OCI-LY3 (cell line): ENCODE measurements around the gene SLX1A.
"Not testable (repeated sequence)": the region's sequence is repeated elsewhere in the genome, so short reads cannot be mapped to it uniquely, and the experiment has no call there.

Experiments used
- H2AFZ ChIP-seq: fragments of 200-600, 300-600 bp; shearing (Covaris generic); 2 replicates; pipeline ENCODE4 v1.6.0; 2014; ENCODE audit warnings: antibody characterized with exemption, low read depth, low read length
- H3K27ac ChIP-seq: fragments of 200-600, 300-600 bp; sonication (generic); 2 replicates; pipeline ENCODE4 v1.5.1; 2014; ENCODE audit warnings: mild to moderate bottlenecking, low read length, moderate library complexity, mixed read lengths
- H3K27me3 ChIP-seq: fragments of 200-600, 300-600 bp; sonication (generic); 2 replicates; pipeline ENCODE4 v1.6.1; 2014; ENCODE audit warnings: low read depth, low read length, mixed read lengths
- H3K36me3 ChIP-seq: fragments of 200-600, 300-600 bp; sonication (generic); replicated peaks from 2 replicates; pipeline ENCODE3; 2014; ENCODE audit warnings: low read depth, low read length, mixed read lengths
- H3K4me1 ChIP-seq: fragments of 300-600, 200-600 bp; sonication (generic); 2 replicates; pipeline ENCODE4 v1.6.1; 2014; ENCODE audit warnings: low read length, mixed read lengths
- H3K4me2 ChIP-seq: fragments of 200-600, 300-600 bp; sonication (generic); 2 replicates; pipeline ENCODE4 v1.6.1; 2014; ENCODE audit warnings: low read length, mixed read lengths
- H3K4me3 ChIP-seq: fragments of 300-600, 200-600 bp; sonication (generic); 2 replicates; pipeline ENCODE4 v1.5.1; 2014; ENCODE audit warnings: antibody characterized with exemption, mild to moderate bottlenecking, low read length, moderate library complexity
- H3K79me2 ChIP-seq: fragments of 300-600, 200-600 bp; shearing (Covaris generic); 2 replicates; pipeline ENCODE4 v1.6.1; 2014; ENCODE audit warnings: mild to moderate bottlenecking, low read length, mixed read lengths
- H3K9ac ChIP-seq: fragments of 300-600, 200-600 bp; shearing (Covaris generic); 2 replicates; pipeline ENCODE4 v1.6.0; 2014; ENCODE audit warnings: mild to moderate bottlenecking, low read length, moderate library complexity
- H3K9me3 ChIP-seq: fragments of 200-600, 300-600 bp; shearing (Covaris generic); 2 replicates; pipeline ENCODE4 v1.6.1; 2014; ENCODE audit warnings: low read length, mixed read lengths; ENCODE audit not compliant: insufficient read depth
- H4K20me1 ChIP-seq: fragments of 200-600, 300-600 bp; sonication (generic); 2 replicates; pipeline ENCODE4 v1.6.1; 2016; ENCODE audit warnings: low read length, mixed read lengths; ENCODE audit not compliant: insufficient read depth
- EZH2phosphoT487 ChIP-seq: fragments of 200-600 bp; shearing (Covaris generic); IDR thresholded peaks from 2 replicates; pipeline ENCODE4 v1.6.1; 2018; ENCODE audit warnings: antibody characterized with exemption, mixed run types, low read depth
- TF ChIP-seq, protein P1 (sequence below): fragments of 200-600, 300-600 bp; sonication (generic); IDR thresholded peaks from 2 replicates; pipeline ENCODE4 v1.5.1; 2014; ENCODE audit warnings: antibody characterized with exemption, low read length, low read depth

Gene SLX1A

DNA sequence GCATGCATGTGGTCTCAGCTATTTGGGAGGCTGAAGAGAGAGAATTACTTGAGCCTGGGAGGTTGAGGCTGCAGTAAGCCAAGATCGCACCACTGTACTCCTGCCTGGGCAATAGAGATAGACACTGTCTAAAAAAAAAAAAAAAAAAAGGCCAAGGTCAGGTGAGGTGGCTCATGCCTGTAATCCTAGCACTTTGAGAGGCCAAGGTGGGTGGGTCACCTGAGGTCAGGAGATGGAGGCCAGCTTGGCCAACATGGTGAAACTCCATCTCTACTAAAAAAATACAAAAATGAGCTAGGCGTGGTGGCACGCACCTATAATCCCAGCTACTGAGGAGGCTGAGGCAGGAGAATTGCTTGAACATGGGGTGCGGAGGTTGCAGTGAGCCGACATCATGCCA, 38.5 kb upstream of the SLX1A start:
- TF ChIP-seq EZH2phosphoT487 = no peak
- TF ChIP-seq, protein P1, sequence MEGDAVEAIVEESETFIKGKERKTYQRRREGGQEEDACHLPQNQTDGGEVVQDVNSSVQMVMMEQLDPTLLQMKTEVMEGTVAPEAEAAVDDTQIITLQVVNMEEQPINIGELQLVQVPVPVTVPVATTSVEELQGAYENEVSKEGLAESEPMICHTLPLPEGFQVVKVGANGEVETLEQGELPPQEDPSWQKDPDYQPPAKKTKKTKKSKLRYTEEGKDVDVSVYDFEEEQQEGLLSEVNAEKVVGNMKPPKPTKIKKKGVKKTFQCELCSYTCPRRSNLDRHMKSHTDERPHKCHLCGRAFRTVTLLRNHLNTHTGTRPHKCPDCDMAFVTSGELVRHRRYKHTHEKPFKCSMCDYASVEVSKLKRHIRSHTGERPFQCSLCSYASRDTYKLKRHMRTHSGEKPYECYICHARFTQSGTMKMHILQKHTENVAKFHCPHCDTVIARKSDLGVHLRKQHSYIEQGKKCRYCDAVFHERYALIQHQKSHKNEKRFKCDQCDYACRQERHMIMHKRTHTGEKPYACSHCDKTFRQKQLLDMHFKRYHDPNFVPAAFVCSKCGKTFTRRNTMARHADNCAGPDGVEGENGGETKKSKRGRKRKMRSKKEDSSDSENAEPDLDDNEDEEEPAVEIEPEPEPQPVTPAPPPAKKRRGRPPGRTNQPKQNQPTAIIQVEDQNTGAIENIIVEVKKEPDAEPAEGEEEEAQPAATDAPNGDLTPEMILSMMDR = no peak
- Histone ChIP-seq H3K79me2 (no peaks in the 10 kb centered on the region), H3K27ac (no peak overlapping the region), H2AFZ (no peak overlapping the region), H4K20me1 (no peaks in the 10 kb centered on the region), H3K4me1 (0 out of 2 replicates have a peak, but pooled peaks cover 6% of the 10 kb centered on the region), H3K9me3 (no peaks in the 10 kb centered on the region), H3K9ac (no peak overlapping the region), H3K27me3 (no peaks in the 10 kb centered on the region), H3K4me2 (no peak overlapping the region), H3K36me3 (no peaks in the 10 kb centered on the region), H3K4me3 (no peak overlapping the region)

DNA sequence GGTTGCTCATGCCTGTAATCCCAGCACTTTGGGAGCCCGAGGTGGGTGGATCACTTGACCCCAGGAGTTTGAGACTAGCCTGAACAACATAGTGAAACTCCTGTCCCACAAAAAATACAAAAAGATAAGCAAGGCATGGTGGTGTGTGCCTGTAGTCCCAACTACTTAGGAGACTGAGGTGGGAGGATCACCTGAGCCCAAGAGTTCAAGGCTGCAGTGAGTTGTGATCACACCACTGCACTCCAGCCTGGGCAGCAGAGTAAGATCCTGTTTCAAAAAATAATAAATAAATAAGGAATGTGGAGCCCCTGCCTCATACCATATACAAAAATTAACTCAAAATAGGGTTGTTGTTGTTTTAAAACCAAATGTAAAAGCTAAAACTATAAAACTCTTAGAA, 36.5 kb upstream of the SLX1A start:
- H3K36me3 ChIP-seq = no peaks in the 10 kb centered on the region
- H3K9me3 ChIP-seq = no peaks in the 10 kb centered on the region
- no peak overlapping the region for H3K4me3 ChIP-seq
- H2AFZ ChIP-seq = no peak overlapping the region
- H3K27ac ChIP-seq = no peak overlapping the region
- no peaks in the 10 kb centered on the region for H3K79me2 ChIP-seq
- TF ChIP-seq, protein P1 = no peak
- no peak for TF ChIP-seq EZH2phosphoT487
- H4K20me1 ChIP-seq = no peaks in the 10 kb centered on the region
- H3K4me1 ChIP-seq = 0 out of 2 replicates have a peak, but pooled peaks cover 6% of the 10 kb centered on the region
- no peaks in the 10 kb centered on the region for H3K27me3 ChIP-seq
- H3K4me2 ChIP-seq = no peak overlapping the region
- H3K9ac ChIP-seq = no peak overlapping the region

DNA sequence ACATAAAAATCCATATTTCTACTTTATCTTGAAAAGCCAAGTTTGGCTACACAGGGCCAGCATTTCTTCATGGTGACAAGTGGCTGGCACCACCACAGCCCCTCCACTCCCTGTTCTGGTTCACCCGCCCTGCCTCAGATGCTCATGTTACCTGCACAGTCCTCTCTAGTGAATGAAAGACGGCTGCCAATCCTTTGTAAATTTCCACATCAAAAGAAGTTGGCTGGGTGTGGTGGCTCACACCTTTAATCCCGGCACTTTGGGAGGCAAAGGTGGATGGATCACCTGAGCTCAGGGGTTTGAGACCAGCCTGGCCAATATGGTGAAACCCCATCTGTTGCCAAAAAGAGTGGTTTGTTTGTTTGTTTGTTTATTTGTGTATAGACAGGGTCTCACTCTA, 30.1 kb upstream of the SLX1A start:
- Histone ChIP-seq H3K27me3 (no peaks in the 10 kb centered on the region), H3K27ac (no peak overlapping the region), H3K9ac (no peak overlapping the region), H3K9me3 (no peaks in the 10 kb centered on the region), H3K36me3 (no peaks in the 10 kb centered on the region), H3K79me2 (no peaks in the 10 kb centered on the region), H2AFZ (no peak overlapping the region), H3K4me1 (peaks cover 12% of the 10 kb centered on the region), H3K4me3 (no peak overlapping the region), H4K20me1 (no peaks in the 10 kb centered on the region), H3K4me2 (no peak overlapping the region)
- TF ChIP-seq, protein P1 = no peak
- no peak for TF ChIP-seq EZH2phosphoT487

DNA sequence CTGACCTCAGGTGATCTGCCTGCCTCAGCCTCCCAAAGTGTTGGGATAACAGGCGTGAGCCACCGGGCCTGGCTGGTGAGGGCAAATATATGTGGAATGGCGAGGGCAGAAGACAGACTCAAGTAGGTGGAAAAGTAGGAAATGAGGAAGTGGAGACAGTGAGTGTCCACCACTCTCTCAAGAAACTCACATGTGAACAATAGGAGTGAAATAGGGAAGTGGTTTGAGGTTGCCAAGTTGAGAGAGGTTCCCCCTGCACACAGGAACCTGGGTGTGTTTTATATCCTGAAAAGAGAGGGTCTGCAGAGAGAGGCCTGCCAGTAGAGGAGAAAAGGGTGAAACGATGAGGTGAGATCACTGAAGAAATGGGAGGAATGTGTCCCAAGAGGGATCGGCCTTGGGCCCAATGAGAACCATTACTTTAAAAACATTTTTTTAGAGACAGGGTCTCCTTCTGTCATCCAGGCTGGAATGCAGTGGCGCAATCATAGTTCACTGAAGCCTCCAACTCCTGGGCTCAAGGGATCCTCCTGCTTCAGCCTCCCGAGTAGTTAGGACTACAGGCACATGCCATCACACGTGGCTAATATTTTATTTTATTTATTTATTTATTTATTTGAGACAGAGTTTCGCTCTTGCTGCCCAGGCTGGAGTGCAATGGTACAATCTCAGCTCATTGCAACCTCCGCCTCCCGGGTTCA, 27.3 kb upstream of the SLX1A start:
- Histone ChIP-seq H3K27me3 (no peaks in the 10 kb centered on the region), H2AFZ (no peak overlapping the region), H3K4me3 (no peak overlapping the region), H3K4me1 (peaks cover 6% of the 10 kb centered on the region), H4K20me1 (no peaks in the 10 kb centered on the region), H3K79me2 (no peaks in the 10 kb centered on the region), H3K9ac (no peak overlapping the region), H3K9me3 (no peaks in the 10 kb centered on the region), H3K4me2 (peak overlapping the region; percentile 43), H3K27ac (no peak overlapping the region), H3K36me3 (no peaks in the 10 kb centered on the region)
- no peak for TF ChIP-seq EZH2phosphoT487
- TF ChIP-seq, protein P1 = no peak

DNA sequence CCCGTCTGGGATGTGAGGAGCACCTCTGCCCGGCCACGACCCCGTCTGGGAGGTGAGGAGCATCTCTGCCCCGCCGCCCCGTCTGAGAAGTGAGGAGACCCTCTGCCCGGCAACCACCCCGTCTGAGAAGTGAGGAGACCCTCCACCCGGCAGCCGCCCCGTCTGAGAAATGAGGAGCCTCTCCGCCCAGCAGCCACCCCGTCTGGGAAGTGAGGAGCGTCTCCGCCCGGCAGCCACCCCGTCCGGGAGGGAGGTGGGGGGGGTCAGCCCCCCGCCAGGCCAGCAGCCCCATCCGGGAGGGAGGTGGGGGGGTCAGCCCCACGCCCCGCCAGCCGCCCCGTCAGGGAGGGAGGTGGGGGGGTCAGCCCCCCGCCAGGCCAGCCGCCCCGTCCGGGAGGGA, 24.9 kb upstream of the SLX1A start:
- H3K27me3 ChIP-seq, H3K9ac ChIP-seq, H3K9me3 ChIP-seq, H3K4me1 ChIP-seq, H3K36me3 ChIP-seq, H4K20me1 ChIP-seq, H3K79me2 ChIP-seq, H3K4me3 ChIP-seq, H3K4me2 ChIP-seq, H2AFZ ChIP-seq, H3K27ac ChIP-seq: not testable (repeated sequence)

DNA sequence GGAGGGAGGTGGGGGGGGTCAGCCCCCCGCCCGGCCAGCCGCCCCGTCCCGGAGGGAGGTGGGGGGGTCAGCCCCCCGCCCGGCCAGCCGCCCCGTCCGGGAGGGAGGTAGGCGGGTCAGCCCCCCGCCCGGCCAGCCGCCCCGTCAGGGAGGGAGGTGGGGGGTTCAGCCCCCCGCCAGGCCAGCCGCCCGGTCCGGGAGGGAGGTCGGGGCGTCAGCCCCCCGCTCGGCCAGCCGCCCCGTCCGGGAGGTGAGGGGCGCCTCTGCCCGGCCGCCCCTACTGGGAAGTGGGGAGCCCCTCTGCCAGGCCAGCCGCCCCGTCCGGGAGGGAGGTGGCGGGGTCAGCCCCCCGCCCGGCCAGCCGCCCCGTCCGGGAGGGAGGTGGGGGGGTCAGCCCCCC, 24.3 kb upstream of the SLX1A start:
- H3K27me3 ChIP-seq, H3K27ac ChIP-seq, H3K9me3 ChIP-seq, H3K4me3 ChIP-seq, H3K9ac ChIP-seq, H3K36me3 ChIP-seq, H3K79me2 ChIP-seq, H4K20me1 ChIP-seq, H2AFZ ChIP-seq, H3K4me1 ChIP-seq, H3K4me2 ChIP-seq: not testable (repeated sequence)
